Lower lobe of right lung (tissue), 2 donors: ENCODE measurements around the gene PROCA1. TPM values are rescaled to one million over a fixed set of nuclear protein-coding genes. Genes with fewer than 3 reads are reported as not detected.

Experiments
- ATAC-seq, 2 donors: fragments of 200-7000 bp; cut with Tn5 transposase; one replicate each; pipeline ENCODE4 v1.9.1; 2020 to 2022; ENCODE audit warnings: mild to moderate bottlenecking in 2 of 2, moderate library complexity in 2 of 2
- DNase-seq: peaks from one replicate; pipeline ENCODE4 v3.0.0-alpha.2; 2020
- H3K27ac ChIP-seq: fragments of 200-600 bp; one replicate; pipeline ENCODE4 v1.8.0; 2022
- H3K27me3 ChIP-seq: fragments of 200-600 bp; one replicate; pipeline ENCODE4 v1.8.0; 2022; ENCODE audit warnings: low read depth
- H3K36me3 ChIP-seq: fragments of 200-600 bp; one replicate; pipeline ENCODE4 v1.8.0; 2022; ENCODE audit warnings: mild to moderate bottlenecking
- H3K4me1 ChIP-seq: fragments of 200-600 bp; one replicate; pipeline ENCODE4 v1.8.0; 2022
- H3K4me3 ChIP-seq: fragments of 200-600 bp; one replicate; pipeline ENCODE4 v1.8.0; 2022; ENCODE audit warnings: mild to moderate bottlenecking
- H3K9me3 ChIP-seq: fragments of 200-600 bp; one replicate; pipeline ENCODE4 v1.8.0; 2022
- CTCF ChIP-seq: fragments of 200-600 bp; IDR thresholded peaks from one replicate; pipeline ENCODE4 v1.8.0; 2022; ENCODE audit warnings: antibody characterized with exemption, mild to moderate bottlenecking
- intact Hi-C: fragments of 100-400 bp; cut with DNase I; formaldehyde crosslinking; loops from one replicate; pipeline ENCODE4 v1.11.0; 2022
- total RNA-seq: library from RNA; stranded (reverse); fragmentation: NEBNext Ultra II Directional; extraction: Animal tissue kit (Norgen Biotek cat#: 25700); gene quantifications from one replicate; pipeline ENCODE4 v1.2.1, GENCODE V29; 2021
- donor health status: DM: no; HTN: yes; CAD: no; lungs with severe emphysema.

Gene PROCA1
- total RNA-seq, 1 donor from 2014 or later, result 4.4 TPM

- ATAC-seq, result no peak
- H3K36me3 ChIP-seq, result peaks cover 43% of the 10 kb centered on the region
- H3K9me3 ChIP-seq, result no peaks in the 10 kb centered on the region
- peak overlapping the region; percentile 94 for H3K27ac ChIP-seq
- peaks cover 72% of the 10 kb centered on the region for H3K4me1 ChIP-seq
- no peak overlapping the region for H3K4me3 ChIP-seq
- no peak for DNase-seq
- no peak for TF ChIP-seq CTCF
- intact Hi-C loops, result no loop called here
- H3K27me3 ChIP-seq, result no peaks in the 10 kb centered on the region
These were observed 37.3 kb upstream of the PROCA1 start for GRCh38 chr17:28748852-28749515.

- peaks cover 43% of the 10 kb centered on the region for H3K36me3 ChIP-seq
- H3K4me1 ChIP-seq, result peaks cover 77% of the 10 kb centered on the region
- H3K27me3 ChIP-seq, result no peaks in the 10 kb centered on the region
- ATAC-seq (no peak), DNase-seq (no peak)
- no peak for TF ChIP-seq CTCF
- peak overlapping the region; percentile 94 for H3K27ac ChIP-seq
- H3K9me3 ChIP-seq, result no peaks in the 10 kb centered on the region
- H3K4me3 ChIP-seq, result peak overlapping the region; percentile 14
- intact Hi-C loops, result no loop called here
These were observed 36.4 kb upstream of the PROCA1 start for GRCh38 chr17:28747801-28748750.

- no peak for TF ChIP-seq CTCF
- intact Hi-C loops, result no loop called here
- Histone ChIP-seq H3K27me3 (no peaks in the 10 kb centered on the region), H3K4me1 (peaks cover 78% of the 10 kb centered on the region), H3K27ac (peak overlapping the region; percentile 94), H3K9me3 (no peaks in the 10 kb centered on the region), H3K4me3 (peak overlapping the region; percentile 74), H3K36me3 (peaks cover 43% of the 10 kb centered on the region)
- DNase-seq, result peak; percentile 85
- peak; percentile 49 to 56 for ATAC-seq
These were observed 35.5 kb upstream of the PROCA1 start for GRCh38 chr17:28747051-28747691.

GRCh38 chr17:28746611-28747050 lies 34.9 kb upstream of the PROCA1 start:
- ATAC-seq, result peak; percentile 44 to 53
- peak; percentile 83 for DNase-seq

More at GRCh38 chr17:28746611-28747050, 34.9 kb upstream of the PROCA1 start:
- Histone ChIP-seq H3K27me3 (no peaks in the 10 kb centered on the region), H3K36me3 (peaks cover 40% of the 10 kb centered on the region), H3K4me1 (peaks cover 83% of the 10 kb centered on the region), H3K27ac (peak overlapping the region; percentile 94), H3K9me3 (no peaks in the 10 kb centered on the region), H3K4me3 (peak overlapping the region; percentile 74)
- no peak for TF ChIP-seq CTCF
- intact Hi-C loops, result no loop called here
